PC-3 (cell line): ENCODE data around the gene WDFY1.

Source experiments
- EZH2 ChIP-seq: fragments of 300-600 bp; sonication (generic); IDR thresholded peaks from one replicate; pipeline ENCODE4 v1.6.1; 2017; ENCODE audit warnings: antibody characterized with exemption, mild to moderate bottlenecking, low read length; ENCODE audit not compliant: unreplicated experiment
- EZH2phosphoT487 ChIP-seq: fragments of 300-600 bp; sonication (generic); IDR thresholded peaks from 2 replicates; pipeline ENCODE4 v1.6.1; 2018; ENCODE audit warnings: mild to moderate bottlenecking, antibody characterized with exemption, low read length, borderline replicate concordance
- TF ChIP-seq, protein P1 (sequence below): fragments of 300-600 bp; sonication (generic); conservative IDR thresholded peaks from 2 replicates; pipeline ENCODE4 v1.5.1; 2017; ENCODE audit warnings: antibody characterized with exemption, low read depth, mild to moderate bottlenecking, low read length

DNA sequence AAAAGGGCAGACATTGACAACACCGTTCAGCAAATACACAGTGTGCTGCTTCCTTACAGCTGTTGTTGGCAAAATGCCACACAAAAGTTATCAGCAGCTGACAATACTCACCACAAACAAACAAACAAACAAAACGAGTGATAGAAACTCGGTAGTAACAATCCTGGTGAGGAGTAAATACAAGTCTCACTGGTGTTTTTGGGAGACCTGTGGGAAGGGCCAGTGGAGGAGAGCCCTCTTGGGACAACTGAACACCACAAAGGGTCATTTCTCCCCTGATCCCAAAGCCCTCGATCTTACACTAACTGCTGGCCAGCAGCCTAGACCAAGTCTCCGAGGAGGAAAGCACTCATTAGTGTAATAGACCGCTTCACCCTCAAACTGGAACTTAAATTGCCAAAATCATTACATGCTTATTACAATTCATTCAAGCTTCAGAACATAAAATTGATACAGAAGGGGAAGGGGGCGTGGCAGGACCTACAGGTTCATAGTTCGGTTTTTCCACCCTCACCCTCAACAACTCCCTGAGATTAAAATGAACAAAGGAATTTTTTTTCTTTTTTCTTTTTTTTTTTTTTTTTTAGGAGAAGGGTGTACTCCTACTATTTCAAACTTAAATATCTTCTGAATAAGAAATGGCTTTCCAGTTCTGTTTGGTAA is 112.8 kb downstream of the WDFY1 start:
- TF ChIP-seq, protein P1, sequence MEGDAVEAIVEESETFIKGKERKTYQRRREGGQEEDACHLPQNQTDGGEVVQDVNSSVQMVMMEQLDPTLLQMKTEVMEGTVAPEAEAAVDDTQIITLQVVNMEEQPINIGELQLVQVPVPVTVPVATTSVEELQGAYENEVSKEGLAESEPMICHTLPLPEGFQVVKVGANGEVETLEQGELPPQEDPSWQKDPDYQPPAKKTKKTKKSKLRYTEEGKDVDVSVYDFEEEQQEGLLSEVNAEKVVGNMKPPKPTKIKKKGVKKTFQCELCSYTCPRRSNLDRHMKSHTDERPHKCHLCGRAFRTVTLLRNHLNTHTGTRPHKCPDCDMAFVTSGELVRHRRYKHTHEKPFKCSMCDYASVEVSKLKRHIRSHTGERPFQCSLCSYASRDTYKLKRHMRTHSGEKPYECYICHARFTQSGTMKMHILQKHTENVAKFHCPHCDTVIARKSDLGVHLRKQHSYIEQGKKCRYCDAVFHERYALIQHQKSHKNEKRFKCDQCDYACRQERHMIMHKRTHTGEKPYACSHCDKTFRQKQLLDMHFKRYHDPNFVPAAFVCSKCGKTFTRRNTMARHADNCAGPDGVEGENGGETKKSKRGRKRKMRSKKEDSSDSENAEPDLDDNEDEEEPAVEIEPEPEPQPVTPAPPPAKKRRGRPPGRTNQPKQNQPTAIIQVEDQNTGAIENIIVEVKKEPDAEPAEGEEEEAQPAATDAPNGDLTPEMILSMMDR = no peak
- TF ChIP-seq EZH2 (no peak), EZH2phosphoT487 (no peak)
